HG03064 (cell line): ENCODE data around the gene RPH3AL.

Experiments
- ATAC-seq: cut with Tn5 transposase; IDR thresholded peaks from one replicate; pipeline ENCODE4 v1.9.1; 2021; ENCODE audit warnings: low read depth; ENCODE audit not compliant: unreplicated experiment

Gene RPH3AL

GRCh38 chr17:337866-338265 lies 14.7 kb downstream of the RPH3AL start:
- no peak for ATAC-seq

GRCh38 chr17:337453-337852 lies 15.2 kb downstream of the RPH3AL start:
- no peak for ATAC-seq

GRCh38 chr17:337022-337420 lies 15.6 kb downstream of the RPH3AL start:
- no peak for ATAC-seq

GRCh38 chr17:336110-337021 lies 16.2 kb downstream of the RPH3AL start:
- no peak for ATAC-seq

- ATAC-seq: no peak
Measured at GRCh38 chr17:335691-336090, 16.9 kb downstream of the RPH3AL start.

- no peak for ATAC-seq
Measured at GRCh38 chr17:334974-335481, 17.6 kb downstream of the RPH3AL start.

- ATAC-seq: no peak
Measured at GRCh38 chr17:333626-334396, 18.8 kb downstream of the RPH3AL start.

GRCh38 chr17:332558-333322 lies 19.9 kb downstream of the RPH3AL start:
- ATAC-seq: no peak

GRCh38 chr17:332023-332422 lies 20.6 kb downstream of the RPH3AL start:
- no peak for ATAC-seq

GRCh38 chr17:330993-331701 lies 21.5 kb downstream of the RPH3AL start:
- ATAC-seq: no peak

- ATAC-seq: no peak
Measured at GRCh38 chr17:329784-330420, 22.7 kb downstream of the RPH3AL start.

- no peak for ATAC-seq
Measured at GRCh38 chr17:327971-328370, 24.6 kb downstream of the RPH3AL start.

GRCh38 chr17:327296-327695 lies 25.3 kb downstream of the RPH3AL start:
- no peak for ATAC-seq

GRCh38 chr17:326010-326621 lies 26.5 kb downstream of the RPH3AL start:
- no peak for ATAC-seq

- ATAC-seq: no peak
Measured at GRCh38 chr17:325270-326009, 27.2 kb downstream of the RPH3AL start.

GRCh38 chr17:323721-324571 lies 28.7 kb downstream of the RPH3AL start:
- no peak for ATAC-seq

GRCh38 chr17:323181-323580 lies 29.4 kb downstream of the RPH3AL start:
- ATAC-seq: no peak
